ENCODE results near the gene MAPK8IP1. TPM values are rescaled to one million over a fixed set of nuclear protein-coding genes. Genes with fewer than 3 reads are reported as not detected.

Gene MAPK8IP1
- polyA plus RNA-seq, 1 donor from 2014 or later: 58.8 TPM

GRCh38 chr11:45920531-45921477, 35.4 kb downstream of the MAPK8IP1 start:
- H3K9ac ChIP-seq (ENCODE audit: low read length): no peak overlapping the region
- H3K79me2 ChIP-seq (replicated peaks; ENCODE audit: insufficient read depth, low read length): peaks cover 6% of the 10 kb centered on the region
- no peak overlapping the region for H3K4me2 ChIP-seq (ENCODE audit: low read length)
- H3K36me3 ChIP-seq (ENCODE audit: insufficient read depth, low read length): no peaks in the 10 kb centered on the region
- H3K4me3 ChIP-seq (ENCODE audit: low read length): no peak overlapping the region
- H3K9me2 ChIP-seq (ENCODE audit: insufficient read depth, low read length): no peaks in the 10 kb centered on the region
- H3K27ac ChIP-seq (ENCODE audit: low read length): no peak overlapping the region
- TF ChIP-seq POLR2AphosphoS5 (IDR thresholded peaks at IDR 0.05) (no peak), EP300 (conservative IDR thresholded peaks at IDR 0.05; ENCODE audit: poor library complexity, severe bottlenecking) (no peak), TAF1 (IDR thresholded peaks at IDR 0.05; ENCODE audit: low read depth) (no peak)
- TF ChIP-seq, protein P1, sequence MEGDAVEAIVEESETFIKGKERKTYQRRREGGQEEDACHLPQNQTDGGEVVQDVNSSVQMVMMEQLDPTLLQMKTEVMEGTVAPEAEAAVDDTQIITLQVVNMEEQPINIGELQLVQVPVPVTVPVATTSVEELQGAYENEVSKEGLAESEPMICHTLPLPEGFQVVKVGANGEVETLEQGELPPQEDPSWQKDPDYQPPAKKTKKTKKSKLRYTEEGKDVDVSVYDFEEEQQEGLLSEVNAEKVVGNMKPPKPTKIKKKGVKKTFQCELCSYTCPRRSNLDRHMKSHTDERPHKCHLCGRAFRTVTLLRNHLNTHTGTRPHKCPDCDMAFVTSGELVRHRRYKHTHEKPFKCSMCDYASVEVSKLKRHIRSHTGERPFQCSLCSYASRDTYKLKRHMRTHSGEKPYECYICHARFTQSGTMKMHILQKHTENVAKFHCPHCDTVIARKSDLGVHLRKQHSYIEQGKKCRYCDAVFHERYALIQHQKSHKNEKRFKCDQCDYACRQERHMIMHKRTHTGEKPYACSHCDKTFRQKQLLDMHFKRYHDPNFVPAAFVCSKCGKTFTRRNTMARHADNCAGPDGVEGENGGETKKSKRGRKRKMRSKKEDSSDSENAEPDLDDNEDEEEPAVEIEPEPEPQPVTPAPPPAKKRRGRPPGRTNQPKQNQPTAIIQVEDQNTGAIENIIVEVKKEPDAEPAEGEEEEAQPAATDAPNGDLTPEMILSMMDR (IDR thresholded peaks at IDR 0.05; ENCODE audit: poor library complexity, severe bottlenecking): no peak
- TF ChIP-seq, protein P2, sequence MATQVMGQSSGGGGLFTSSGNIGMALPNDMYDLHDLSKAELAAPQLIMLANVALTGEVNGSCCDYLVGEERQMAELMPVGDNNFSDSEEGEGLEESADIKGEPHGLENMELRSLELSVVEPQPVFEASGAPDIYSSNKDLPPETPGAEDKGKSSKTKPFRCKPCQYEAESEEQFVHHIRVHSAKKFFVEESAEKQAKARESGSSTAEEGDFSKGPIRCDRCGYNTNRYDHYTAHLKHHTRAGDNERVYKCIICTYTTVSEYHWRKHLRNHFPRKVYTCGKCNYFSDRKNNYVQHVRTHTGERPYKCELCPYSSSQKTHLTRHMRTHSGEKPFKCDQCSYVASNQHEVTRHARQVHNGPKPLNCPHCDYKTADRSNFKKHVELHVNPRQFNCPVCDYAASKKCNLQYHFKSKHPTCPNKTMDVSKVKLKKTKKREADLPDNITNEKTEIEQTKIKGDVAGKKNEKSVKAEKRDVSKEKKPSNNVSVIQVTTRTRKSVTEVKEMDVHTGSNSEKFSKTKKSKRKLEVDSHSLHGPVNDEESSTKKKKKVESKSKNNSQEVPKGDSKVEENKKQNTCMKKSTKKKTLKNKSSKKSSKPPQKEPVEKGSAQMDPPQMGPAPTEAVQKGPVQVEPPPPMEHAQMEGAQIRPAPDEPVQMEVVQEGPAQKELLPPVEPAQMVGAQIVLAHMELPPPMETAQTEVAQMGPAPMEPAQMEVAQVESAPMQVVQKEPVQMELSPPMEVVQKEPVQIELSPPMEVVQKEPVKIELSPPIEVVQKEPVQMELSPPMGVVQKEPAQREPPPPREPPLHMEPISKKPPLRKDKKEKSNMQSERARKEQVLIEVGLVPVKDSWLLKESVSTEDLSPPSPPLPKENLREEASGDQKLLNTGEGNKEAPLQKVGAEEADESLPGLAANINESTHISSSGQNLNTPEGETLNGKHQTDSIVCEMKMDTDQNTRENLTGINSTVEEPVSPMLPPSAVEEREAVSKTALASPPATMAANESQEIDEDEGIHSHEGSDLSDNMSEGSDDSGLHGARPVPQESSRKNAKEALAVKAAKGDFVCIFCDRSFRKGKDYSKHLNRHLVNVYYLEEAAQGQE (IDR thresholded peaks at IDR 0.05; ENCODE audit: borderline replicate concordance): no peak
- no peaks in the 10 kb centered on the region for H3K9me3 ChIP-seq (ENCODE audit: low read length)
- no peak overlapping the region for H2AFZ ChIP-seq (ENCODE audit: low read depth, low read length)
- H3F3A ChIP-seq (ENCODE audit: insufficient read depth, low read length, poor library complexity, severe bottlenecking): peaks cover 8% of the 10 kb centered on the region
- peaks cover 33% of the 10 kb centered on the region for H3K27me3 ChIP-seq (ENCODE audit: insufficient read depth, low read depth, low read length)
- no peaks in the 10 kb centered on the region for H4K20me1 ChIP-seq (ENCODE audit: insufficient read depth)

GRCh38 chr11:45921561-45922424, 36.3 kb downstream of the MAPK8IP1 start:
- H3K27me3 ChIP-seq (ENCODE audit: insufficient read depth, low read depth, low read length): peaks cover 33% of the 10 kb centered on the region
- no peak overlapping the region for H3K27ac ChIP-seq (ENCODE audit: low read length)
- peak overlapping the region; percentile 34 for H3K4me3 ChIP-seq (ENCODE audit: low read length)
- no peaks in the 10 kb centered on the region for H3K9me3 ChIP-seq (ENCODE audit: low read length)
- H3K36me3 ChIP-seq (ENCODE audit: insufficient read depth, low read length): no peaks in the 10 kb centered on the region
- peaks cover 8% of the 10 kb centered on the region for H3F3A ChIP-seq (ENCODE audit: insufficient read depth, low read length, poor library complexity, severe bottlenecking)
- H2AFZ ChIP-seq (ENCODE audit: low read depth, low read length): no peak overlapping the region
- H3K9ac ChIP-seq (ENCODE audit: low read length): no peak overlapping the region
- H4K20me1 ChIP-seq (ENCODE audit: insufficient read depth): no peaks in the 10 kb centered on the region
- H3K4me2 ChIP-seq (ENCODE audit: low read length): no peak overlapping the region
- H3K79me2 ChIP-seq (replicated peaks; ENCODE audit: insufficient read depth, low read length): peaks cover 5% of the 10 kb centered on the region
- no peaks in the 10 kb centered on the region for H3K9me2 ChIP-seq (ENCODE audit: insufficient read depth, low read length)
- TF ChIP-seq EP300 (conservative IDR thresholded peaks at IDR 0.05; ENCODE audit: poor library complexity, severe bottlenecking) (no peak), SMC3 (conservative IDR thresholded peaks at IDR 0.05; ENCODE audit: poor library complexity) (no peak), POLR2AphosphoS5 (IDR thresholded peaks at IDR 0.05) (no peak), TAF1 (IDR thresholded peaks at IDR 0.05; ENCODE audit: low read depth) (no peak), RAD21 (conservative IDR thresholded peaks at IDR 0.05) (no peak), EZH2 (IDR thresholded peaks at IDR 0.05; ENCODE audit: borderline replicate concordance, insufficient read depth, low read length, poor library complexity, severe bottlenecking) (no peak), MXI1 (conservative IDR thresholded peaks at IDR 0.05; ENCODE audit: poor library complexity, severe bottlenecking) (no peak)
- TF ChIP-seq, protein P2 (IDR thresholded peaks at IDR 0.05; ENCODE audit: borderline replicate concordance): no peak
- TF ChIP-seq, protein P1 (IDR thresholded peaks at IDR 0.05; ENCODE audit: poor library complexity, severe bottlenecking): no peak
